ENCODE results near the gene CCL26.

CCL26 gene

GRCh38 chr7:75758491-75758890, 13.5 kb downstream of the CCL26 start:
- WGBS (ENCODE audit: extremely low coverage, insufficient coverage, low lambda C conversion rate), result no CpG with 5 or more reads among the region's 2 CpGs
- DNase-seq, result no peak
- no peak overlapping the region for H3K27ac ChIP-seq (ENCODE audit: low read depth, low read length)
- no peak overlapping the region for H3K4ac ChIP-seq (ENCODE audit: low read depth, low read length)
- H4K5ac ChIP-seq (ENCODE audit: low read length), result no peak overlapping the region
- H3K27me3 ChIP-seq (ENCODE audit: insufficient read depth, low read length, poor library complexity), result no peaks in the 10 kb centered on the region
- no peak overlapping the region for H2BK15ac ChIP-seq (replicated peaks; ENCODE audit: low read depth)
- H3K36me3 ChIP-seq (ENCODE audit: control insufficient read depth, insufficient read depth, low read length), result no peaks in the 10 kb centered on the region
- no peak overlapping the region for H2BK5ac ChIP-seq (ENCODE audit: low read length)
- H3K56ac ChIP-seq (ENCODE audit: low read length), result no peak overlapping the region
- no peak overlapping the region for H3K9ac ChIP-seq (ENCODE audit: low read length)
- H3K4me3 ChIP-seq (ENCODE audit: low read length), result no peak overlapping the region
- H3K79me2 ChIP-seq (ENCODE audit: control insufficient read depth, insufficient read depth, low read length), result no peaks in the 10 kb centered on the region
- H3K4me2 ChIP-seq (ENCODE audit: low read length), result no peak overlapping the region
- H2AK5ac ChIP-seq (ENCODE audit: low read length), result no peak overlapping the region
- H3K4me1 ChIP-seq (ENCODE audit: control insufficient read depth, low read depth, low read length), result no peaks in the 10 kb centered on the region
- H2BK120ac ChIP-seq (ENCODE audit: low read depth, low read length), result no peak overlapping the region
- H3K79me1 ChIP-seq (ENCODE audit: low read length), result no peaks in the 10 kb centered on the region
- no peak overlapping the region for H4K8ac ChIP-seq (ENCODE audit: low read depth, low read length)
- no peak overlapping the region for H3K23ac ChIP-seq (ENCODE audit: low read length)
- no peak overlapping the region for H3K18ac ChIP-seq (ENCODE audit: low read length)

- H2BK15ac ChIP-seq (replicated peaks; ENCODE audit: low read depth), result no peak overlapping the region
- H3K4me1 ChIP-seq (ENCODE audit: control insufficient read depth, low read depth, low read length), result no peaks in the 10 kb centered on the region
- no peaks in the 10 kb centered on the region for H3K79me1 ChIP-seq (ENCODE audit: low read length)
- no peak overlapping the region for H3K56ac ChIP-seq (ENCODE audit: low read length)
- no peak overlapping the region for H3K27ac ChIP-seq (ENCODE audit: low read depth, low read length)
- no CpG with 5 or more reads among the region's 7 CpGs for whole genome bisulfite sequencing (ENCODE audit: extremely low coverage, insufficient coverage, low lambda C conversion rate)
- DNase-seq, result no peak
- no peak overlapping the region for H2BK5ac ChIP-seq (ENCODE audit: low read length)
- no peak overlapping the region for H4K5ac ChIP-seq (ENCODE audit: low read length)
- no peak overlapping the region for H4K8ac ChIP-seq (ENCODE audit: low read depth, low read length)
- no peak overlapping the region for H3K4ac ChIP-seq (ENCODE audit: low read depth, low read length)
- H3K4me3 ChIP-seq (ENCODE audit: low read length), result no peak overlapping the region
- H3K4me2 ChIP-seq (ENCODE audit: low read length), result no peak overlapping the region
- H3K23ac ChIP-seq (ENCODE audit: low read length), result no peak overlapping the region
- H3K36me3 ChIP-seq (ENCODE audit: control insufficient read depth, insufficient read depth, low read length), result no peaks in the 10 kb centered on the region
- no peaks in the 10 kb centered on the region for H3K79me2 ChIP-seq (ENCODE audit: control insufficient read depth, insufficient read depth, low read length)
- no peak overlapping the region for H2AK5ac ChIP-seq (ENCODE audit: low read length)
- no peak overlapping the region for H3K9ac ChIP-seq (ENCODE audit: low read length)
- H3K27me3 ChIP-seq (ENCODE audit: insufficient read depth, low read length, poor library complexity), result no peaks in the 10 kb centered on the region
- no peak overlapping the region for H2BK120ac ChIP-seq (ENCODE audit: low read depth, low read length)
- H3K18ac ChIP-seq (ENCODE audit: low read length), result no peak overlapping the region
Measured at GRCh38 chr7:75757860-75758259, 14.2 kb downstream of the CCL26 start.

- H3K4me1 ChIP-seq (ENCODE audit: control insufficient read depth, low read depth, low read length), result no peaks in the 10 kb centered on the region
- no peak overlapping the region for H4K5ac ChIP-seq (ENCODE audit: low read length)
- H3K79me1 ChIP-seq (ENCODE audit: low read length), result no peaks in the 10 kb centered on the region
- no peak overlapping the region for H4K8ac ChIP-seq (ENCODE audit: low read depth, low read length)
- H3K9ac ChIP-seq (ENCODE audit: low read length), result no peak overlapping the region
- no peak overlapping the region for H3K4me2 ChIP-seq (ENCODE audit: low read length)
- DNase-seq, result peak; percentile 53
- H3K36me3 ChIP-seq (ENCODE audit: control insufficient read depth, insufficient read depth, low read length), result no peaks in the 10 kb centered on the region
- H3K56ac ChIP-seq (ENCODE audit: low read length), result no peak overlapping the region
- no peak overlapping the region for H3K23ac ChIP-seq (ENCODE audit: low read length)
- no peak overlapping the region for H2BK15ac ChIP-seq (replicated peaks; ENCODE audit: low read depth)
- H2BK5ac ChIP-seq (ENCODE audit: low read length), result no peak overlapping the region
- H2AK5ac ChIP-seq (ENCODE audit: low read length), result no peak overlapping the region
- H3K79me2 ChIP-seq (ENCODE audit: control insufficient read depth, insufficient read depth, low read length), result no peaks in the 10 kb centered on the region
- H3K4me3 ChIP-seq (ENCODE audit: low read length), result no peak overlapping the region
- H3K4ac ChIP-seq (ENCODE audit: low read depth, low read length), result no peak overlapping the region
- no peak overlapping the region for H3K27ac ChIP-seq (ENCODE audit: low read depth, low read length)
- no CpG with 5 or more reads among the region's 6 CpGs for WGBS (ENCODE audit: extremely low coverage, insufficient coverage, low lambda C conversion rate)
- H2BK120ac ChIP-seq (ENCODE audit: low read depth, low read length), result no peak overlapping the region
- no peak overlapping the region for H3K18ac ChIP-seq (ENCODE audit: low read length)
- H3K27me3 ChIP-seq (ENCODE audit: insufficient read depth, low read length, poor library complexity), result no peaks in the 10 kb centered on the region
Measured at GRCh38 chr7:75756991-75757676, 14.9 kb downstream of the CCL26 start.

GRCh38 chr7:75756206-75756990, 15.6 kb downstream of the CCL26 start:
- Histone ChIP-seq H2AK5ac (ENCODE audit: low read length) (no peak overlapping the region), H3K9ac (ENCODE audit: low read length) (no peak overlapping the region), H3K79me2 (ENCODE audit: control insufficient read depth, insufficient read depth, low read length) (no peaks in the 10 kb centered on the region), H3K18ac (ENCODE audit: low read length) (no peak overlapping the region), H3K4me1 (ENCODE audit: control insufficient read depth, low read depth, low read length) (no peaks in the 10 kb centered on the region), H3K4me2 (ENCODE audit: low read length) (no peak overlapping the region), H3K23ac (ENCODE audit: low read length) (no peak overlapping the region), H3K56ac (ENCODE audit: low read length) (no peak overlapping the region), H2BK5ac (ENCODE audit: low read length) (no peak overlapping the region), H4K8ac (ENCODE audit: low read depth, low read length) (no peak overlapping the region), H2BK120ac (ENCODE audit: low read depth, low read length) (no peak overlapping the region), H3K27me3 (ENCODE audit: insufficient read depth, low read length, poor library complexity) (no peaks in the 10 kb centered on the region), H3K27ac (ENCODE audit: low read depth, low read length) (no peak overlapping the region), H4K5ac (ENCODE audit: low read length) (no peak overlapping the region), H2BK15ac (replicated peaks; ENCODE audit: low read depth) (no peak overlapping the region), H3K79me1 (ENCODE audit: low read length) (no peaks in the 10 kb centered on the region), H3K36me3 (ENCODE audit: control insufficient read depth, insufficient read depth, low read length) (no peaks in the 10 kb centered on the region), H3K4me3 (ENCODE audit: low read length) (no peak overlapping the region), H3K4ac (ENCODE audit: low read depth, low read length) (no peak overlapping the region)
- WGBS (ENCODE audit: extremely low coverage, insufficient coverage, low lambda C conversion rate), result no CpG with 5 or more reads among the region's 10 CpGs
- no peak for DNase-seq

- H2BK5ac ChIP-seq (ENCODE audit: low read length), result no peak overlapping the region
- no peak for DNase-seq
- no peak overlapping the region for H3K4me2 ChIP-seq (ENCODE audit: low read length)
- H3K56ac ChIP-seq (ENCODE audit: low read length), result no peak overlapping the region
- H2BK15ac ChIP-seq (replicated peaks; ENCODE audit: low read depth), result no peak overlapping the region
- no peak overlapping the region for H4K8ac ChIP-seq (ENCODE audit: low read depth, low read length)
- H3K18ac ChIP-seq (ENCODE audit: low read length), result no peak overlapping the region
- no peak overlapping the region for H3K4ac ChIP-seq (ENCODE audit: low read depth, low read length)
- no peak overlapping the region for H3K4me3 ChIP-seq (ENCODE audit: low read length)
- H3K27ac ChIP-seq (ENCODE audit: low read depth, low read length), result no peak overlapping the region
- H2BK120ac ChIP-seq (ENCODE audit: low read depth, low read length), result no peak overlapping the region
- no peaks in the 10 kb centered on the region for H3K27me3 ChIP-seq (ENCODE audit: insufficient read depth, low read length, poor library complexity)
- no peaks in the 10 kb centered on the region for H3K79me1 ChIP-seq (ENCODE audit: low read length)
- no peak overlapping the region for H3K9ac ChIP-seq (ENCODE audit: low read length)
- H3K36me3 ChIP-seq (ENCODE audit: control insufficient read depth, insufficient read depth, low read length), result no peaks in the 10 kb centered on the region
- no peaks in the 10 kb centered on the region for H3K79me2 ChIP-seq (ENCODE audit: control insufficient read depth, insufficient read depth, low read length)
- no peak overlapping the region for H2AK5ac ChIP-seq (ENCODE audit: low read length)
- peaks cover 2% of the 10 kb centered on the region for H3K4me1 ChIP-seq (ENCODE audit: control insufficient read depth, low read depth, low read length)
- H4K5ac ChIP-seq (ENCODE audit: low read length), result no peak overlapping the region
- WGBS (ENCODE audit: extremely low coverage, insufficient coverage, low lambda C conversion rate), result no CpG with 5 or more reads among the region's 4 CpGs
- no peak overlapping the region for H3K23ac ChIP-seq (ENCODE audit: low read length)
Measured at GRCh38 chr7:75743455-75743859, 28.6 kb downstream of the CCL26 start.
